Vagina (tissue), 2 donors: ENCODE results near the gene GLCCI1. TPM values are rescaled to one million over a fixed set of nuclear protein-coding genes. Genes with fewer than 3 reads are reported as not detected.
"Not testable (repeated sequence)": the region's sequence is repeated elsewhere in the genome, so short reads cannot be mapped to it uniquely, and the experiment has no call there.

Experiments
- DNase-seq, 2 donors: peaks; one replicate each; pipeline ENCODE4 v3.0.0-alpha.2; 2017; ENCODE audit errors: extremely low spot score in 2 of 2
- H3K27ac ChIP-seq: fragments of 200-600 bp; sonication (generic); one replicate; pipeline ENCODE4 v1.5.1; 2019
- H3K27me3 ChIP-seq: fragments of 200-600 bp; sonication (generic); one replicate; pipeline ENCODE4 v1.5.1; 2019
- H3K36me3 ChIP-seq, 2 donors: fragments of 200-600 bp; sonication (generic); one replicate each; pipeline ENCODE4 v1.5.1; 2017 to 2019
- H3K4me1 ChIP-seq: fragments of 200-600 bp; sonication (generic); one replicate; pipeline ENCODE4 v1.5.1; 2019
- H3K4me3 ChIP-seq, 2 donors: fragments of 200-600 bp; sonication (generic); 1 replicate in 1 of 2; 2 replicates in 1 of 2; pipeline ENCODE4 v1.5.1; 2016 to 2019
- H3K9me3 ChIP-seq: fragments of 200-600 bp; sonication (generic); one replicate; pipeline ENCODE4 v1.5.1; 2019
- CTCF ChIP-seq, 3 experiments: fragments of 450-650 bp in 2 of 3; fragments of 200-600 bp in 1 of 3; sonication (generic) in 1 of 3; IDR thresholded peaks; one replicate each; pipeline ENCODE4 v1.5.1; 2017 to 2019; ENCODE audit warnings: antibody characterized with exemption in 3 of 3, mild to moderate bottlenecking in 2 of 3, moderate library complexity in 2 of 3
- POLR2A ChIP-seq, 2 donors: fragments of 450-650 bp; IDR thresholded peaks; one replicate each; pipeline ENCODE4 v1.6.1; 2017; ENCODE audit warnings: antibody characterized with exemption in 2 of 2, mild to moderate bottlenecking in 2 of 2, moderate library complexity in 2 of 2
- POLR2AphosphoS5 ChIP-seq, 2 donors: sonication (generic); formaldehyde crosslinking; IDR thresholded peaks; one replicate each; pipeline ENCODE4 v1.9.0; 2017; ENCODE audit warnings: antibody characterized with exemption in 2 of 2, mild to moderate bottlenecking in 2 of 2, low read depth in 1 of 2; ENCODE audit not compliant: insufficient read depth in 1 of 2
- intact Hi-C: fragments of 100-400 bp; cut with DNase I; formaldehyde crosslinking; loops from one replicate; pipeline ENCODE4 v1.15.1; 2023
- total RNA-seq: library from RNA; depleted of rRNA; stranded (reverse); fragments of >200 nt; gene quantifications from one replicate; pipeline ENCODE4 v1.2.3, GENCODE V29; 2016

Gene GLCCI1
- total RNA-seq, 1 donor from 2014 or later = 9.1 TPM

GRCh38 chr7:7989616-7990440 lies 21.2 kb downstream of the GLCCI1 start:
- Histone ChIP-seq H3K4me3 (no peak overlapping the region), H3K27ac (no peak overlapping the region), H3K9me3 (peaks cover 4% of the 10 kb centered on the region), H3K36me3 (no peaks in the 10 kb centered on the region), H3K27me3 (no peaks in the 10 kb centered on the region), H3K4me1 (no peaks in the 10 kb centered on the region)
- no peak for DNase-seq
- TF ChIP-seq POLR2A (IDR thresholded peaks at IDR 0.05) = no peak
- TF ChIP-seq POLR2AphosphoS5 (IDR thresholded peaks at IDR 0.05; ENCODE audit: insufficient read depth in 1 of 2, low read depth in 1 of 2) = no peak
- no peak for TF ChIP-seq CTCF (IDR thresholded peaks at IDR 0.05)
- intact Hi-C loops = no loop called here

- Histone ChIP-seq H3K36me3 (no peaks in the 10 kb centered on the region), H3K4me1 (no peaks in the 10 kb centered on the region), H3K27me3 (no peaks in the 10 kb centered on the region), H3K4me3 (no peak overlapping the region), H3K27ac (no peak overlapping the region), H3K9me3 (peaks cover 4% of the 10 kb centered on the region)
- no peak for DNase-seq
- no peak for TF ChIP-seq POLR2A (IDR thresholded peaks at IDR 0.05)
- TF ChIP-seq CTCF (IDR thresholded peaks at IDR 0.05) = no peak
- TF ChIP-seq POLR2AphosphoS5 (IDR thresholded peaks at IDR 0.05; ENCODE audit: insufficient read depth in 1 of 2, low read depth in 1 of 2) = no peak
- intact Hi-C loops = no loop called here
Measured at GRCh38 chr7:7990441-7990761, 21.8 kb downstream of the GLCCI1 start.

GRCh38 chr7:7992506-7992905 lies 23.9 kb downstream of the GLCCI1 start:
- peaks cover 4% of the 10 kb centered on the region for H3K9me3 ChIP-seq
- peaks cover 8% of the 10 kb centered on the region for H3K4me1 ChIP-seq
- H3K4me3 ChIP-seq = no peak overlapping the region
- intact Hi-C loops = no loop called here
- DNase-seq = no peak
- H3K36me3 ChIP-seq = no peaks in the 10 kb centered on the region
- no peak overlapping the region for H3K27ac ChIP-seq
- TF ChIP-seq POLR2A (IDR thresholded peaks at IDR 0.05) = no peak
- no peak for TF ChIP-seq POLR2AphosphoS5 (IDR thresholded peaks at IDR 0.05; ENCODE audit: insufficient read depth in 1 of 2, low read depth in 1 of 2)
- TF ChIP-seq CTCF (IDR thresholded peaks at IDR 0.05) = no peak
- H3K27me3 ChIP-seq = no peaks in the 10 kb centered on the region

- H3K36me3 ChIP-seq, H3K27me3 ChIP-seq, DNase-seq, intact Hi-C loops, H3K27ac ChIP-seq, H3K4me1 ChIP-seq, H3K9me3 ChIP-seq, H3K4me3 ChIP-seq: not testable (repeated sequence)
Measured at GRCh38 chr7:7995348-7995747, 26.8 kb downstream of the GLCCI1 start.

- Histone ChIP-seq H3K27me3 (no peaks in the 10 kb centered on the region), H3K36me3 (no peaks in the 10 kb centered on the region), H3K27ac (no peak overlapping the region), H3K4me3 (no peak overlapping the region), H3K4me1 (peaks cover 8% of the 10 kb centered on the region), H3K9me3 (peaks cover 4% of the 10 kb centered on the region)
- no peak for DNase-seq
- no peak for TF ChIP-seq CTCF (IDR thresholded peaks at IDR 0.05)
- TF ChIP-seq POLR2A (IDR thresholded peaks at IDR 0.05) = no peak
- TF ChIP-seq POLR2AphosphoS5 (IDR thresholded peaks at IDR 0.05; ENCODE audit: insufficient read depth in 1 of 2, low read depth in 1 of 2) = no peak
- intact Hi-C loops = no loop called here
Measured at GRCh38 chr7:7996568-7996967, 28.0 kb downstream of the GLCCI1 start.
